ENCODE results near the gene BIRC2. TPM values are rescaled to one million over a fixed set of nuclear protein-coding genes. Genes with fewer than 3 reads are reported as not detected.

The BIRC2 gene
- total RNA-seq, 1 experiment from 2014 or later = 36.1 TPM

DNA sequence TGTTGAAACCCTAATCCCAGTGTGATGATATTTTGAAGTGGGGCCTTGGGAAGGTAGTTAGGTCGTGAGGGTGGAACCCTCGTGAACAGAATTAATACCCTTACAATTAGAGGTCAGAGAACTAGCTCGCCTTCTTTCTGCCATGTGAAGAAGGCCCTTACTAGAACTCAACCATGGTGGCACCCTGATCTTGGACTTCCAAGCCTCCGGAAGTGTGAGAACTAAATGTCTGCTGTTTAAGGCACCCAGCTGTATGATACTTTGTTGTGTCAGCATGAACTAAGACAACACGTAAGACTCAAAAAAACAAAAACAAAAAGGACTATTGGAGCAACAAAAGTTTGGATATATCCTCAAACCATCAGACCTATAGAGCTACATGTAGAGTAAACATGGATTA lies 53.6 kb downstream of the BIRC2 start:
- Histone ChIP-seq H3K79me2 (ENCODE audit: low read length) (peaks cover 13% of the 10 kb centered on the region), H3K4me3 (ENCODE audit: low read length) (no peak overlapping the region), H3K27me3 (ENCODE audit: low read length) (no peaks in the 10 kb centered on the region), H3K9me2 (replicated peaks; ENCODE audit: low read length) (no peaks in the 10 kb centered on the region), H3K36me3 (ENCODE audit: low read depth, low read length) (peaks cover 44% of the 10 kb centered on the region), H2AFZ (ENCODE audit: low read length) (no peak overlapping the region), H3K4me1 (ENCODE audit: insufficient read depth, low read length) (no peaks in the 10 kb centered on the region), H3K9ac (ENCODE audit: low read length) (no peak overlapping the region), H3K4me2 (ENCODE audit: low read length) (no peak overlapping the region), H3F3A (ENCODE audit: low read length, unreplicated experiment) (peaks cover 3% of the 10 kb centered on the region), H4K20me1 (ENCODE audit: low read length) (no peaks in the 10 kb centered on the region), H3K27ac (ENCODE audit: low read length) (no peak overlapping the region), H3K9me3 (ENCODE audit: low read length) (no peaks in the 10 kb centered on the region)
- DNase-seq = no peak
- BruUV-seq (replicated peaks) = no TSS peak
- ChIA-PET CTCF (no interaction called here), POLR2A (ENCODE audit: unreplicated experiment) (no interaction called here)
- ATAC-seq = no peak
- TF ChIP-seq EZH2 (IDR thresholded peaks at IDR 0.05; ENCODE audit: low read length, unreplicated experiment) = no peak
- TF ChIP-seq EZH2phosphoT487 (IDR thresholded peaks at IDR 0.05; ENCODE audit: borderline replicate concordance, low read length) = no peak
- no peak for TF ChIP-seq CTCF (conservative IDR thresholded peaks at IDR 0.05; ENCODE audit: low read depth, low read length)
- intact Hi-C loops (cut with micrococcal nuclease) = no loop called here

DNA sequence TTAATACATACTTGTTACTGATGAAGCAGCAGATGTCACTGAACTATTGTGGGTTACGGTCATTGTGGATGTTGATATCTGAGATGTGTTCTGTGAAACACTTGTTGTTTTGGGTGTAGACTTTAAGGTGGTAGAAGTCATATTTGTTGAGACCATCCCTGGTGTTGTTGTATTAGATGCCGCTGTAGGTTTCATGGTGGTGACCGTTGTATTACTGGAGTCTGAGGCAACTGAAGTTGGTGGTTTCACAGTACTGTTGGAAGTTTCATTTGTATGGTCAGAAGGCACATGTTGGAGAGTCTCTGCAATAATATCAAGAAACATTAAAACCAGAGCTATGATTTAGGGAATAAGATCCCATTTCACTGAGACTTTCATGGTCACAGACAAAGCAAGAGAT lies 54.9 kb downstream of the BIRC2 start:
- ATAC-seq (no peak), DNase-seq (no peak)
- no peak overlapping the region for H3K4me3 ChIP-seq (ENCODE audit: low read length)
- H3K9me3 ChIP-seq (ENCODE audit: low read length) = no peaks in the 10 kb centered on the region
- no peaks in the 10 kb centered on the region for H3K9me2 ChIP-seq (replicated peaks; ENCODE audit: low read length)
- H3K4me2 ChIP-seq (ENCODE audit: low read length) = no peak overlapping the region
- peaks cover 3% of the 10 kb centered on the region for H3F3A ChIP-seq (ENCODE audit: low read length, unreplicated experiment)
- H3K4me1 ChIP-seq (ENCODE audit: insufficient read depth, low read length) = no peaks in the 10 kb centered on the region
- intact Hi-C loops (cut with micrococcal nuclease) = no loop called here
- ChIA-PET POLR2A (ENCODE audit: unreplicated experiment) (interaction anchor here (0.6 kb wide), 1 partner anchor 9 kb away, joined by 4 read pairs; no protein-coding TSS in a partner anchor), CTCF (no interaction called here)
- H3K36me3 ChIP-seq (ENCODE audit: low read depth, low read length) = peaks cover 38% of the 10 kb centered on the region
- no peak overlapping the region for H3K27ac ChIP-seq (ENCODE audit: low read length)
- H4K20me1 ChIP-seq (ENCODE audit: low read length) = no peaks in the 10 kb centered on the region
- H2AFZ ChIP-seq (ENCODE audit: low read length) = no peak overlapping the region
- BruUV-seq (replicated peaks) = no TSS peak
- H3K9ac ChIP-seq (ENCODE audit: low read length) = no peak overlapping the region
- H3K27me3 ChIP-seq (ENCODE audit: low read length) = no peaks in the 10 kb centered on the region
- TF ChIP-seq CTCF (conservative IDR thresholded peaks at IDR 0.05; ENCODE audit: low read depth, low read length) (no peak), EZH2 (IDR thresholded peaks at IDR 0.05; ENCODE audit: low read length, unreplicated experiment) (no peak), EZH2phosphoT487 (IDR thresholded peaks at IDR 0.05; ENCODE audit: borderline replicate concordance, low read length) (no peak)
- H3K79me2 ChIP-seq (ENCODE audit: low read length) = peaks cover 23% of the 10 kb centered on the region

DNA sequence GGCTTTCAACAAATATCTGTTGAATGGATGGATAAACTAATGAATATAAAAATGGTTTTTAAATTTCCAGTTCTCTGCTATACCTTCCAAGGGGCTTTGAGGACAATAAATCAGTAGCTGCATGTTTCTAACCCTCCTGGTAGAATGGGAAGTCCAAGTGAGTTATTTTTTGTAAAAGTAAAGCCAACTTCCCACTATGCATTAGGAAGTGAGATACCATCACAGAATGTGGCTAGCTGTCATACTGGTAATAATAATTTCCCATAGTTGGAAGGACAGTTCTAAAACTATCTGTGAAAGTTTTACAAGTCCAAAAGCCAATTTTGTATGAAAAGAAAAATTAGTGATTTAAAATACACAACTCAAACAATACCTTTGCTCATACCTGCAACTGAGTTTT lies 55.5 kb downstream of the BIRC2 start:
- no peaks in the 10 kb centered on the region for H3K27me3 ChIP-seq (ENCODE audit: low read length)
- H4K20me1 ChIP-seq (ENCODE audit: low read length) = no peaks in the 10 kb centered on the region
- H3K9me2 ChIP-seq (replicated peaks; ENCODE audit: low read length) = no peaks in the 10 kb centered on the region
- H2AFZ ChIP-seq (ENCODE audit: low read length) = no peak overlapping the region
- no peak overlapping the region for H3K4me3 ChIP-seq (ENCODE audit: low read length)
- no peak overlapping the region for H3K4me2 ChIP-seq (ENCODE audit: low read length)
- ATAC-seq (no peak), DNase-seq (no peak)
- H3K27ac ChIP-seq (ENCODE audit: low read length) = no peak overlapping the region
- H3K4me1 ChIP-seq (ENCODE audit: insufficient read depth, low read length) = no peaks in the 10 kb centered on the region
- peaks cover 3% of the 10 kb centered on the region for H3F3A ChIP-seq (ENCODE audit: low read length, unreplicated experiment)
- intact Hi-C loops (cut with micrococcal nuclease) = no loop called here
- H3K9me3 ChIP-seq (ENCODE audit: low read length) = no peaks in the 10 kb centered on the region
- no peak overlapping the region for H3K9ac ChIP-seq (ENCODE audit: low read length)
- no TSS peak for BruUV-seq (replicated peaks)
- H3K36me3 ChIP-seq (ENCODE audit: low read depth, low read length) = peaks cover 35% of the 10 kb centered on the region
- ChIA-PET POLR2A (ENCODE audit: unreplicated experiment) (no interaction called here), CTCF (no interaction called here)
- TF ChIP-seq EZH2 (IDR thresholded peaks at IDR 0.05; ENCODE audit: low read length, unreplicated experiment) = no peak
- TF ChIP-seq EZH2phosphoT487 (IDR thresholded peaks at IDR 0.05; ENCODE audit: borderline replicate concordance, low read length) = no peak
- peaks cover 29% of the 10 kb centered on the region for H3K79me2 ChIP-seq (ENCODE audit: low read length)
